Measurements from ENCODE around the gene RDH13. TPM values are rescaled to one million over a fixed set of nuclear protein-coding genes. Genes with fewer than 3 reads are reported as not detected.
A peak's percentile ranks its signal among the peaks of the same experiment; 100 is the strongest.

RDH13 gene
- total RNA-seq, 4 donors from 2014 or later = 11.1 to 16.4 (median 12.3) TPM

DNA sequence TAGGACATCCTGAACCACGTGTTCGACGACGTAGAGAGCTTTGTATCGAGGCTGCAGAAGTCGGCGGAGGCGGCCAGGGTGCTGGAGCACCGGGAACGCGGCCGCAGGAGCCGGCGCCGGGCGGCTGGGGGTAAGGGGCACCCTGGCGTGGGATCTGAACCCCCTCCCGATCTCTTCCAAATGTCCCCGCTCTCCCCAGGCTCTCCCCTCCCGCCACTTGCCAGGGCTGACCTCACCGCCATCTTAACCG lies 18.7 kb upstream of the RDH13 start:
- WGBS = 3% methylated on average over 19 of the region's 22 CpGs
- Histone ChIP-seq H3K27me3 (peaks cover 18 to 95% (median 60%) of the 10 kb centered on the region in 4 donors), H3K36me3 (no peaks in the 10 kb centered on the region)

DNA sequence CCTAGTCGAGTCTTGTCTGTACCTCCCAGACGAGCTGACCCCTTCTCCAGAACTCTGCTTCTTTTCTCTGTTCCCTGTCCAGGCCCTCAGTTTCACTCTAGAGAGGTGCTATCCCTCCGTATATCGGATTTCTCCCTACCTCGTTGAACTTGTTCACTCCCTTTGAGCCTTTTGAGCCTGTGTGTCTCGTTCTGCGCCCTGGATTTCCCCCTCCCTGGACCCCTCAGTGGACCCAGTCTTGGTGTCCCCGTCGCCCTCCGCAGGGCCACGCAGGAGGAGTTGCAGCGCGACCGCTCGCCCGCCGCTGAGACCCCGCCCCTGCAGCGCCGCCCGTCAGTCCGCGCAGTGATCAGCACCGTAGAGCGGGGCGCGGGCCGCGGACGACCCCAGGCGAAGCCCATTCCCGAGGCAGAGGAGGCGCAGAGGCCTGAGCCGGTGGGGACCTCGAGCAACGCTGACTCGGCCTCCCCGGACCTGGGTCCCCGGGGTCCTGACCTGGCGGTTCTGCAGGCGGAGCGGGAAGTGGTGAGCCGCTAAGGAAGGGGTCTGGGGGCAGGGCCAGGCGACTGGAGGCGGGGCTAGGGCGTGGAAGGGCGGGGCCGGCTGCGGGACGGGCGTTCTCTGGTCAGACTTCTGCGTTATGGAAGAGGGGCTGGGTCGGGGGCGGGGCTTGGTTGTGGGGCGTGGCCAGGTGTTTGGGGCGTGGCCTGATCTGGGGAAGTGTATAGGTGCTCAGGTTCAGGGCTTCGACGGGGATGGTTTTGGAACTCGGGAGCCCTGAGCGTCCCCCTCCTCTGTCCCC lies 18.2 kb upstream of the RDH13 start:
- WGBS = 3% methylated on average over 26 of the region's 60 CpGs
- intact Hi-C loops (cut with DNase I) = no loop called here
- no peak for DNase-seq (ENCODE audit: extremely low spot score)
- H3K27me3 ChIP-seq = peaks cover 18 to 95% (median 59%) of the 10 kb centered on the region in 4 donors
- H3K36me3 ChIP-seq = no peaks in the 10 kb centered on the region
- TF ChIP-seq POLR2A (IDR thresholded peaks at IDR 0.05; ENCODE audit: low read depth) = no peak
- no peak for TF ChIP-seq POLR2AphosphoS5 (IDR thresholded peaks at IDR 0.05)
- TF ChIP-seq, protein P1, sequence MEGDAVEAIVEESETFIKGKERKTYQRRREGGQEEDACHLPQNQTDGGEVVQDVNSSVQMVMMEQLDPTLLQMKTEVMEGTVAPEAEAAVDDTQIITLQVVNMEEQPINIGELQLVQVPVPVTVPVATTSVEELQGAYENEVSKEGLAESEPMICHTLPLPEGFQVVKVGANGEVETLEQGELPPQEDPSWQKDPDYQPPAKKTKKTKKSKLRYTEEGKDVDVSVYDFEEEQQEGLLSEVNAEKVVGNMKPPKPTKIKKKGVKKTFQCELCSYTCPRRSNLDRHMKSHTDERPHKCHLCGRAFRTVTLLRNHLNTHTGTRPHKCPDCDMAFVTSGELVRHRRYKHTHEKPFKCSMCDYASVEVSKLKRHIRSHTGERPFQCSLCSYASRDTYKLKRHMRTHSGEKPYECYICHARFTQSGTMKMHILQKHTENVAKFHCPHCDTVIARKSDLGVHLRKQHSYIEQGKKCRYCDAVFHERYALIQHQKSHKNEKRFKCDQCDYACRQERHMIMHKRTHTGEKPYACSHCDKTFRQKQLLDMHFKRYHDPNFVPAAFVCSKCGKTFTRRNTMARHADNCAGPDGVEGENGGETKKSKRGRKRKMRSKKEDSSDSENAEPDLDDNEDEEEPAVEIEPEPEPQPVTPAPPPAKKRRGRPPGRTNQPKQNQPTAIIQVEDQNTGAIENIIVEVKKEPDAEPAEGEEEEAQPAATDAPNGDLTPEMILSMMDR (IDR thresholded peaks at IDR 0.05) = no peak
- TF ChIP-seq EP300 (IDR thresholded peaks at IDR 0.05) = no peak
- H3K4me1 ChIP-seq = peaks cover 24 to 40% (median 33%) of the 10 kb centered on the region in 4 donors
- no peak overlapping the region for H3K27ac ChIP-seq (replicated peaks in 1 of 4)
- H3K9me3 ChIP-seq = no peaks in the 10 kb centered on the region
- peak overlapping the region; percentile 39 to 57 (median 46) for H3K4me3 ChIP-seq

More for the DNA sequence above, 18.7 kb upstream of the RDH13 start:
- intact Hi-C loops (cut with DNase I) = no loop called here
- Histone ChIP-seq H3K4me1 (peaks cover 29 to 45% (median 38%) of the 10 kb centered on the region in 4 donors), H3K9me3 (no peaks in the 10 kb centered on the region), H3K4me3 (peak overlapping the region; percentile 39 to 57 (median 46)), H3K27ac (replicated peaks in 1 of 4) (no peak overlapping the region)
- DNase-seq (ENCODE audit: extremely low spot score) = no peak
- TF ChIP-seq EP300 (IDR thresholded peaks at IDR 0.05) (no peak), POLR2AphosphoS5 (IDR thresholded peaks at IDR 0.05) (no peak), POLR2A (IDR thresholded peaks at IDR 0.05; ENCODE audit: low read depth) (no peak)
- TF ChIP-seq, protein P1 (IDR thresholded peaks at IDR 0.05) = no peak

DNA sequence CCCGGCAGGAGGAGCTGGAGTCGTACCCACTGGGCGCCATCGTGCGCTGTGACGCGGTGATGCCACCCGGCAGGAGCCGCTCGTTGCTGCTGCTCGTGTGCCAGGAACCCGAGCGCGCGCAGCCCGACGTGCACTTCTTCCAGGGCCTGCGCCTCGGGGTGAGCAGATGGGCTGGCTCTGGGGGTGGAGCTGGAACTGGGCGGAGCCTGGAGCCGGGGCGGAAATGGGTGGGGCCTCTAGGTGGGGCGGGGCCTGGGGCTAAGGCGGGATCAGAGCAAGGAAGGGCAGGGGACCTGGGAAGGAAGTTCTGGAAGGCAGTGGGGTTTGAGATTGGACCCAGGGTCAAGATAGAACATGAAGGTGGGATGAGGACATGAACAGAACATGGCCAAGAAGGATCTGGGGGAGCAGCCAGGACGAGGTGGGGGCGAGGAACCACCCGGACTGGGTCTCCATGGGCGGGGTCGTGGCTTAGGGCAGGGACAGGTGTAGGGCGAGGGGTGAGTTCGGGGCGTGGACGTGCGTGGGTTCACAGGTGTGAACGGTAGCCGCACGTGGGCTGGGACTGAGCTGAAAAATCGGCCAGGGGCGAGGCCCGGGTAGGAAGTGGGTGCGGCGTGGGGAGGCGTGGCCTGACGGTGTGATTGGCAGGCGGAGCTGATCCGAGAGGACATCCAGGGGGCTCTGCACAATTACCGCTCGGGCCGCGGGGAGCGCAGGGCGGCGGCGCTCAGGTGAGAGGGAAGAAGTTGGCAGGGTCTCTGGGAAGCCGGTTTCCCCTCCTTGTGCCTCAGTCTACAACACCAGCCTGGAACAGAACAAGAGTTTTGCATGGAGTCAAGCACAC lies 17.4 kb upstream of the RDH13 start:
- no peaks in the 10 kb centered on the region for H3K9me3 ChIP-seq
- peaks cover 23 to 37% (median 30%) of the 10 kb centered on the region in 4 donors for H3K4me1 ChIP-seq
- peak overlapping the region; percentile 39 to 57 (median 46) for H3K4me3 ChIP-seq
- peaks cover 18 to 94% (median 56%) of the 10 kb centered on the region in 4 donors for H3K27me3 ChIP-seq
- H3K36me3 ChIP-seq = no peaks in the 10 kb centered on the region
- intact Hi-C loops (cut with DNase I) = no loop called here
- no peak for DNase-seq (ENCODE audit: extremely low spot score)
- no peak overlapping the region for H3K27ac ChIP-seq (replicated peaks in 1 of 4)
- WGBS = 2% methylated on average over 29 of the region's 55 CpGs
- TF ChIP-seq, protein P1 (IDR thresholded peaks at IDR 0.05) = no peak
- TF ChIP-seq POLR2AphosphoS5 (IDR thresholded peaks at IDR 0.05) = no peak

DNA sequence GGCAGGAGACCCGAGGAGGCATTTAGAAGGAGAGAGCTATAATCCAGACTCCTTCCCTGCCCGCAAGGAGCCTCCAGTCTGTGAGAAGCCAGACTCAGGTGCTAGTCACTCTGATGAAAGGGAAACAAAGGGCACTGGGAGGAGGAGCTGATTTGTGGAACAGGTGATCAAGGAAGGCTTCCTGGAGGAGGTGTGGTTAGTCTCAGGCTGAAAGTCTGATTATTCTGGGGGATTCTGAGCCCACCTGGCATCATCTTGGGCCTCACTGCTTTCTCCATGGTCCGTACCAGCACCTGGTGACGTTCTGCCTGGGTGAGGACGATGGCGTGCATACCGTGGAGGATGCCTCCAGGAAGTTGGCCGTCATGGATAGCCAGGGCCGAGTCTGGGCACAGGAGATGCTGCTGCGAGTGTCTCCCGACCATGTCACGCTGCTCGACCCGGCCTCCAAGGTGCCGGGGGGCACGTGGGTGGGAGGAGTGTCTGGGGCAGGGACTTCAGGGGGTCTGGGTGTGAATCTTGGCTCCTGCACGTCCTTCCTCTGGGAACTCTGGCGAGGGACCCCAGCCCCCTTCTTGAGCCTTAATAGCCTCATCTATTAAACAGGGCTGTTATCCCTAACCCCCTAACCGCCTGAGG lies 16.6 kb upstream of the RDH13 start:
- TF ChIP-seq POLR2AphosphoS5 (IDR thresholded peaks at IDR 0.05) (no peak), EP300 (IDR thresholded peaks at IDR 0.05) (no peak), POLR2A (IDR thresholded peaks at IDR 0.05; ENCODE audit: low read depth) (no peak)
- TF ChIP-seq, protein P1 (IDR thresholded peaks at IDR 0.05) = no peak
- H3K4me3 ChIP-seq = no peak overlapping the region
- intact Hi-C loops (cut with DNase I) = no loop called here
- no peaks in the 10 kb centered on the region for H3K9me3 ChIP-seq
- WGBS = 65% methylated on average over 19 of the region's 19 CpGs
- no peak for DNase-seq (ENCODE audit: extremely low spot score)
- H3K4me1 ChIP-seq = peaks cover 23 to 37% (median 30%) of the 10 kb centered on the region in 4 donors
- H3K27me3 ChIP-seq = peaks cover 18 to 93% (median 52%) of the 10 kb centered on the region in 4 donors
- no peaks in the 10 kb centered on the region for H3K36me3 ChIP-seq
- H3K27ac ChIP-seq (replicated peaks in 1 of 4) = no peak overlapping the region
